ENCODE results near the gene SLC9B2.

SLC9B2 gene

GRCh38 chr4:103095080-103095479 is 18.5 kb upstream of the SLC9B2 start:
- TF ChIP-seq EZH2 (IDR thresholded peaks at IDR 0.05; ENCODE audit: borderline replicate concordance, low read depth, low read length, severe bottlenecking) (no peak), CTCF (IDR thresholded peaks at IDR 0.05; ENCODE audit: borderline replicate concordance, extremely low read depth, low read length, poor library complexity, severe bottlenecking) (no peak)
- H3K9me3 ChIP-seq (ENCODE audit: insufficient read depth, low read length, severe bottlenecking), result no peaks in the 10 kb centered on the region
- H3K4me2 ChIP-seq (ENCODE audit: insufficient read depth, low read length), result no peak overlapping the region
- H4K20me1 ChIP-seq (ENCODE audit: insufficient read depth, low read length), result no peaks in the 10 kb centered on the region
- peaks cover 44% of the 10 kb centered on the region for H3K4me1 ChIP-seq (ENCODE audit: insufficient read depth, low read length)
- no peak overlapping the region for H2AFZ ChIP-seq (ENCODE audit: low read depth, low read length)
- no peak overlapping the region for H3K27ac ChIP-seq (ENCODE audit: low read length)
- DNase-seq (no peak), ATAC-seq (ENCODE audit: insufficient read depth, low read depth) (no peak)
- peaks cover 27% of the 10 kb centered on the region for H3K36me3 ChIP-seq (ENCODE audit: insufficient read depth, low read length)
- H3K9ac ChIP-seq (ENCODE audit: low read depth, low read length), result no peak overlapping the region
- H3K79me2 ChIP-seq (ENCODE audit: insufficient read depth, low read length), result peaks cover 22% of the 10 kb centered on the region
- no peak overlapping the region for H3K4me3 ChIP-seq (ENCODE audit: low read depth in 1 of 2, low read length in 2 of 2)
- H3K27me3 ChIP-seq (ENCODE audit: insufficient read depth, low read length, poor library complexity), result no peaks in the 10 kb centered on the region

GRCh38 chr4:103092245-103092644 is 15.7 kb upstream of the SLC9B2 start:
- TF ChIP-seq EZH2 (IDR thresholded peaks at IDR 0.05; ENCODE audit: borderline replicate concordance, low read depth, low read length, severe bottlenecking), result no peak
- no peak for TF ChIP-seq CTCF (IDR thresholded peaks at IDR 0.05; ENCODE audit: borderline replicate concordance, extremely low read depth, low read length, poor library complexity, severe bottlenecking)
- Histone ChIP-seq H3K9ac (ENCODE audit: low read depth, low read length) (peak overlapping the region; percentile 22), H4K20me1 (ENCODE audit: insufficient read depth, low read length) (no peaks in the 10 kb centered on the region), H3K79me2 (ENCODE audit: insufficient read depth, low read length) (no peaks in the 10 kb centered on the region), H3K4me3 (ENCODE audit: low read depth in 1 of 2, low read length in 2 of 2) (no peak overlapping the region), H3K9me3 (ENCODE audit: insufficient read depth, low read length, severe bottlenecking) (no peaks in the 10 kb centered on the region), H3K4me1 (ENCODE audit: insufficient read depth, low read length) (peaks cover 20% of the 10 kb centered on the region), H3K27ac (ENCODE audit: low read length) (peak overlapping the region; percentile 36), H3K4me2 (ENCODE audit: insufficient read depth, low read length) (peak overlapping the region; percentile 51), H3K36me3 (ENCODE audit: insufficient read depth, low read length) (peaks cover 53% of the 10 kb centered on the region), H2AFZ (ENCODE audit: low read depth, low read length) (0 out of 2 replicates have a peak overlapping the region, but pooled peaks have one; percentile 22), H3K27me3 (ENCODE audit: insufficient read depth, low read length, poor library complexity) (no peaks in the 10 kb centered on the region)
- ATAC-seq (ENCODE audit: insufficient read depth, low read depth) (0 out of 3 replicates have a peak, but pooled peaks have one; percentile 39), DNase-seq (no peak)

- TF ChIP-seq EZH2 (IDR thresholded peaks at IDR 0.05; ENCODE audit: borderline replicate concordance, low read depth, low read length, severe bottlenecking) (no peak), CTCF (IDR thresholded peaks at IDR 0.05; ENCODE audit: borderline replicate concordance, extremely low read depth, low read length, poor library complexity, severe bottlenecking) (peak; percentile 80)
- Histone ChIP-seq H3K79me2 (ENCODE audit: insufficient read depth, low read length) (no peaks in the 10 kb centered on the region), H4K20me1 (ENCODE audit: insufficient read depth, low read length) (no peaks in the 10 kb centered on the region), H3K9me3 (ENCODE audit: insufficient read depth, low read length, severe bottlenecking) (no peaks in the 10 kb centered on the region), H3K4me3 (ENCODE audit: low read depth in 1 of 2, low read length in 2 of 2) (no peak overlapping the region), H3K4me2 (ENCODE audit: insufficient read depth, low read length) (peak overlapping the region; percentile 51), H3K36me3 (ENCODE audit: insufficient read depth, low read length) (peaks cover 58% of the 10 kb centered on the region), H3K9ac (ENCODE audit: low read depth, low read length) (0 out of 2 replicates have a peak overlapping the region, but pooled peaks have one; percentile 22), H3K27me3 (ENCODE audit: insufficient read depth, low read length, poor library complexity) (no peaks in the 10 kb centered on the region), H2AFZ (ENCODE audit: low read depth, low read length) (no peak overlapping the region), H3K4me1 (ENCODE audit: insufficient read depth, low read length) (peaks cover 20% of the 10 kb centered on the region), H3K27ac (ENCODE audit: low read length) (peak overlapping the region; percentile 36)
- peak; percentile 88 for ATAC-seq (ENCODE audit: insufficient read depth, low read depth)
- peak; percentile 66 for DNase-seq
Observed at GRCh38 chr4:103091601-103092223, 15.2 kb upstream of the SLC9B2 start.

All from DND-41 (cell line).